ENCODE data around the gene MRPS5.

The MRPS5 gene

GRCh38 chr2:95050385-95051300, 71.0 kb downstream of the MRPS5 start:
- peak overlapping the region; percentile 81 for H3K4me3 Mint-ChIP-seq
- peaks cover 70% of the 10 kb centered on the region for H3K4me1 Mint-ChIP-seq (ENCODE audit: low read depth)
- peaks cover 79% of the 10 kb centered on the region for H3K36me3 Mint-ChIP-seq (ENCODE audit: low read depth)

GRCh38 chr2:95049961-95050360, 71.6 kb downstream of the MRPS5 start:
- H3K4me1 Mint-ChIP-seq (ENCODE audit: low read depth) = peaks cover 71% of the 10 kb centered on the region
- no peaks in the 10 kb centered on the region for H3K27me3 Mint-ChIP-seq (ENCODE audit: low read depth)
- H3K9me3 Mint-ChIP-seq = no peaks in the 10 kb centered on the region
- H3K36me3 Mint-ChIP-seq (ENCODE audit: low read depth) = peaks cover 80% of the 10 kb centered on the region
- H3K4me3 Mint-ChIP-seq = peak overlapping the region; percentile 25
- peak overlapping the region; percentile 90 for H3K27ac Mint-ChIP-seq

More at GRCh38 chr2:95050385-95051300, 71.0 kb downstream of the MRPS5 start:
- Mint-ChIP-seq H3K27me3 (ENCODE audit: low read depth) (no peaks in the 10 kb centered on the region), H3K27ac (peak overlapping the region; percentile 90), H3K9me3 (no peaks in the 10 kb centered on the region)

DNA sequence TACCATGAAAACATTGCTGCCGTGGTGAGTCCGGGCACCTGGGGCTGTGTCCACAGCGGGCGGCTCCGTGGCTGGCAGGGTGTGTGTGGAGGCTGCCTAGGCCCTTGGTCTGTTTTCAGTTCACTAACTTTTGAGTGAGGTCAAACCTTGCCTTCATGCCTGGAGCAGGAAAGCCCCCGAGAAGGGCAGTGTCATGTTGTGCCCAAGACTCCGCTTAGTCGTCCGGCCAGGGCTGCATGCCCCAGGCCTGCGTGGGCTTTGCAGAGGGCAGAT, 72.0 kb downstream of the MRPS5 start:
- peaks cover 72% of the 10 kb centered on the region for H3K4me1 Mint-ChIP-seq (ENCODE audit: low read depth)
- H3K4me3 Mint-ChIP-seq = no peak overlapping the region
- H3K9me3 Mint-ChIP-seq = no peaks in the 10 kb centered on the region
- no peaks in the 10 kb centered on the region for H3K27me3 Mint-ChIP-seq (ENCODE audit: low read depth)
- peak overlapping the region; percentile 90 for H3K27ac Mint-ChIP-seq
- H3K36me3 Mint-ChIP-seq (ENCODE audit: low read depth) = peaks cover 81% of the 10 kb centered on the region

DNA sequence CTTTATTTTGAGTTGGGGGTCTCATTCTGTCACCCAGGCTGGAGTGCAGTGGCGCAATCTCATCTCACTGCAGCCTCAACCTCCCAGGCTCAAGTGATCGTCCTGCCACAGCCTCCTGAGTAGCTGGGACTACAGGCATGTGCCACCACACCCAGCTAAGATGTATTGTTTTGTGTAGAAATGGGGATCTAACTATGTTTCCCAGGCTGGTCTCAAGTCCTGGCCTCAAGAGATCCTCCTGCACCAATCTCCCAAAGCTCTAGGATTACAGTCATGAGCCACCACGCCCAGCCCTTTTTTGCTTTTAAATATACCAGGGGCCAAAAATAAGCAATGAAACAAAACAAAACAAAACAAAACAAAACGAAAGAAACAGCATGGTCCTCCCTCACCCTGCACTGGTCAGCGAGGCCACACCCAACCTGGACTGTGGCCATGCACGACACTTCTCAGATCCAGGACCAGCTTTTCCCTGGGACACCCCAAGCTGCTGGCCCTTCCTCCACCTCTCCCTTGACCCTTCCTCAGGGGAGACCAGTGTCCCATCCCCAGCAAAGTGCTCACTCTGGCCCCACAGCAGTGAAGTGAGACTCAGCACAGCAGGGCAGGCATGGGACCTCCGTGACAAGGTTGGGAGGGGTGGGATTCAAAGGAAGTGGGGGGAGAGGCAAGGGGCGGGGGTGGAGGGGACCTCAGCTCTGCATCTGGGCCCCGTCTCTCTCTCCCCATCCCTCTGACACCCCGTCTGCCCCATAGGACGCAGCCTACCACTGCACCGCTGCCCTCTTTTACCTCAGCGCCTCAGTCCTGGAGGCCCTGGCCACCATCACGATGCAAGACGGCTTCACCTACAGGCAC, 72.6 kb downstream of the MRPS5 start:
- Mint-ChIP-seq H3K4me3 (peak overlapping the region; percentile 10), H3K36me3 (ENCODE audit: low read depth) (peaks cover 81% of the 10 kb centered on the region), H3K27ac (peak overlapping the region; percentile 74), H3K4me1 (ENCODE audit: low read depth) (peaks cover 72% of the 10 kb centered on the region), H3K9me3 (no peaks in the 10 kb centered on the region), H3K27me3 (ENCODE audit: low read depth) (no peaks in the 10 kb centered on the region)

- Mint-ChIP-seq H3K27ac (peak overlapping the region; percentile 57), H3K4me3 (no peak overlapping the region), H3K9me3 (no peaks in the 10 kb centered on the region), H3K27me3 (ENCODE audit: low read depth) (no peaks in the 10 kb centered on the region), H3K4me1 (ENCODE audit: low read depth) (peaks cover 71% of the 10 kb centered on the region), H3K36me3 (ENCODE audit: low read depth) (peaks cover 77% of the 10 kb centered on the region)
Observed at GRCh38 chr2:95047629-95048510, 73.7 kb downstream of the MRPS5 start.

DNA sequence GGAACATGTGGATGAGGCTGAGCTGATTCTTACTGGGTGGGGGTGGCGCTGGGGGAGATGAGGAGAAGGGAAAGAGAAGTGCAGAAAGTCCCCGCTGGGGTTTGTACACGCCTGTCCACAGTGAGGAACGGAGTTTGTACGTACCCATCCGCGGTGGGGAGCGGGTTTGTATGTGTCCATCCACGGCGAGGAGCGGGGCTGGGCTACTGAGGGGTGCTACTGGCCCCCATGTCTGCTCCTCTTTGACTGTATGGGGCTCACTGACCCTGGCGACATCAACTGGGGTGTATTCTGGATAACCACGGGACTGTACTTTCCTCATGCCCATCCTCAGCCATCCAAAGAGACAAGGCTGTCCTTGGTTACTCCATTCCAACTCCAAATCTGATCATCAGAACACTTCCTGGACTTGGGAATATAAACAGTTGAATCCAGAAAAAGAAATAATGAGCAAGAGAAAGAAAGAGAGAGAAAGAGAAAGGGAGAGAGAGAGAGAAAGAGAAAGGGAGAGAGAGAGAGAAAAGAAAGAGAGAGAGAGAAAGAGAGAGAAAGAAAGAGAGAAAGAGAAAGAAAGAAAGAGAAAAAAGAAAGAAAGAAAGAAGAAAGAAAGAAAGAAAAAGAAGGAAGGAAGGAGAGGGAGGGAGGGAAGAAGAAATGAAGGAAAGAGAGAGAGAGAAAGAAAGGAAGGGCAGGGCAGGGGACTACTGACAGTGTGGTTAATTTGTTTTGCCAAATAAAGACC, 75.1 kb downstream of the MRPS5 start:
- H3K4me3 Mint-ChIP-seq = peak overlapping the region; percentile 38
- H3K4me1 Mint-ChIP-seq (ENCODE audit: low read depth) = peaks cover 76% of the 10 kb centered on the region
- no peaks in the 10 kb centered on the region for H3K27me3 Mint-ChIP-seq (ENCODE audit: low read depth)
- no peaks in the 10 kb centered on the region for H3K9me3 Mint-ChIP-seq
- H3K36me3 Mint-ChIP-seq (ENCODE audit: low read depth) = peaks cover 72% of the 10 kb centered on the region
- H3K27ac Mint-ChIP-seq = peak overlapping the region; percentile 81

DNA sequence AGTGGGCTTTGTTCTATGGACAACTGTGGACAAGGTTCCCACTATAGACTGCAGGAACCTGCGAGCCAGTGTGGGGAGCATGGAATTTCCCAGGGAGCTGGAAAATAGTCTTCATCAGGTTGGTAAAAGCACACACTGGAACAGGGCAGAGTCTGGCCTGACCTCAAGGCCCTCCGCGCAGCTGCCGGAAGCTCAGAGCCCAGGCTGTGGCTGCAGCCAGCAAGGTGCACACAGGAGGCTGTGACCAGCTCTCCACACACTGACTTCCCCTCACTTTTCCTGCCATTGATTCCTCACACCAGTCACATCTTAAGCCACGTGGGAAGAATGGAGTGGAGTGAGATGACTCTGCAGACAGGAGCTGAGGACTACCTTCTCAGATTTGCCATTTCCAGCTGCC, 77.0 kb downstream of the MRPS5 start:
- Mint-ChIP-seq H3K4me3 (no peak overlapping the region), H3K27me3 (ENCODE audit: low read depth) (no peaks in the 10 kb centered on the region), H3K4me1 (ENCODE audit: low read depth) (peaks cover 65% of the 10 kb centered on the region), H3K36me3 (ENCODE audit: low read depth) (peaks cover 61% of the 10 kb centered on the region), H3K27ac (no peak overlapping the region), H3K9me3 (no peaks in the 10 kb centered on the region)

DNA sequence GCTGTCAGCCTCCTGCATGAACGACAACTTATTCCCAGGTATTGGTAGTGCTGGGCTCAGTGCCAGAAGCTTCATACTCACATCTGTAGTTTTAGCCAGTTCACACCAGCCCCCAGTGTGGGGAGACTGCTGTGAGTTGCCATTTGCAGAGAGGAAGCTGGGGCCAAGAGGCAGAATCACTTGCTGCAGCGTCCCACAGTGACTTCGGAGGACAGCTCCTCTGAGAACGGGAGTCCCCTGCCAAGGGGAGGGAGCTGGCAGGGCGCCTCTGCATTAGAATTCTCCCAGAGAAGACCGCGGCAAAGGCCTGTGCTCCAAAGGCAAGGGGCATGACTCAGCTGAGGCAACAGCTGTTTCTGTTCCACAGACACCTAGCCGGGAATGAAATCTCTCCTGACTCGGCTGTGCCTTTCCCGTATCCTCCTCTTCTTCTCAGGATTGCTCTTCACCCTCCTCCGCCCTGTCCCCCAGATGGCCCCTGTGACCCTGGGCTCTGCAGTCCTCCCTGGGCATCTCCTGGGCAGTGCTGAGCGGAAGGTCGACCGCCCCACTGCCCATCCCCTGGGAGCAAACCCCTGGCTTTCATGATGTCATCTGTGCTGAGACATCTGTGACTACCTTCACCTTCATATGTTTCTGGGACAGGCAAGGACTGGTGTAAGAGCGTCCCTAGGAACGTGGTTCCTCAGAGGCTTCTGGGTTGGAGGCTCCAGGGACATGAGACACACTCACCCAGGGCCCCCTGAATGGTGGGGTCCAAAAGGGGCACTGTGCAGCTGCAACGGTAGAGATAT, 78.1 kb downstream of the MRPS5 start:
- Mint-ChIP-seq H3K4me3 (no peak overlapping the region), H3K27ac (peak overlapping the region; percentile 42), H3K27me3 (ENCODE audit: low read depth) (no peaks in the 10 kb centered on the region), H3K9me3 (no peaks in the 10 kb centered on the region), H3K36me3 (ENCODE audit: low read depth) (peaks cover 63% of the 10 kb centered on the region), H3K4me1 (ENCODE audit: low read depth) (peaks cover 70% of the 10 kb centered on the region)

GRCh38 chr2:95042472-95043271, 78.9 kb downstream of the MRPS5 start:
- no peaks in the 10 kb centered on the region for H3K27me3 Mint-ChIP-seq (ENCODE audit: low read depth)
- peak overlapping the region; percentile 42 for H3K27ac Mint-ChIP-seq
- H3K9me3 Mint-ChIP-seq = no peaks in the 10 kb centered on the region
- peaks cover 78% of the 10 kb centered on the region for H3K4me1 Mint-ChIP-seq (ENCODE audit: low read depth)
- H3K4me3 Mint-ChIP-seq = no peak overlapping the region
- H3K36me3 Mint-ChIP-seq (ENCODE audit: low read depth) = peaks cover 71% of the 10 kb centered on the region

DNA sequence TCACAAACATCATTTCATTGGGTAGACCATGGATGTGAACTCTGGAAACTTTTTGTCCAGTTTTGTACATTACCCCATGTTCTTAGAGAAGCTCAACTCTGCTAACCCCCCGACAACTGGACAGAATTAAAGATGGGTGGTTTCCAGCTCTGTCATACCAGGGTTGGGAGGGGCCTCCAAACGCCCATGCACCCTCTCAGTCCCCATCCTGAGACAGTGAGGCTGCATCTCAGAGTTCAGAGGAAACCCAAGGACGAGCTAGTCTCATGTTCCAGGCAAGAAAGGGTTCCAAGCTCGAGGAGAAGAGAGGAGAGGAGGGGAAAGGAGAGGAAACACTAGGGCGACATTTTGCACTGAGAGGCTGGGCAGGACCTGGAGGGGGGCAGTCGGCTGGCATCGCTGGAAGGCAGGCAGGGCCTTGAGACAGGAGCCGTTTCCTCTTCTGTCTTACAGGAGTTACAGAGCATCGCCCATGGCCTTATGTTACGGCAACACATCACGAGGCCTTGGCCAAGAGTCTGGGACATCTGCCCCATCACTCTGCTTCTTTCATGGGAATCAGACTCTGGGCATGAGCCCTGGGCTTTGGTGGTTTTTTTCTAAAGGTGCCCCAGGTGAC, 79.7 kb downstream of the MRPS5 start:
- peaks cover 76% of the 10 kb centered on the region for H3K36me3 Mint-ChIP-seq (ENCODE audit: low read depth)
- peak overlapping the region; percentile 19 for H3K4me3 Mint-ChIP-seq
- peaks cover 79% of the 10 kb centered on the region for H3K4me1 Mint-ChIP-seq (ENCODE audit: low read depth)
- H3K27me3 Mint-ChIP-seq (ENCODE audit: low read depth) = no peaks in the 10 kb centered on the region
- peak overlapping the region; percentile 70 for H3K27ac Mint-ChIP-seq
- no peaks in the 10 kb centered on the region for H3K9me3 Mint-ChIP-seq

DNA sequence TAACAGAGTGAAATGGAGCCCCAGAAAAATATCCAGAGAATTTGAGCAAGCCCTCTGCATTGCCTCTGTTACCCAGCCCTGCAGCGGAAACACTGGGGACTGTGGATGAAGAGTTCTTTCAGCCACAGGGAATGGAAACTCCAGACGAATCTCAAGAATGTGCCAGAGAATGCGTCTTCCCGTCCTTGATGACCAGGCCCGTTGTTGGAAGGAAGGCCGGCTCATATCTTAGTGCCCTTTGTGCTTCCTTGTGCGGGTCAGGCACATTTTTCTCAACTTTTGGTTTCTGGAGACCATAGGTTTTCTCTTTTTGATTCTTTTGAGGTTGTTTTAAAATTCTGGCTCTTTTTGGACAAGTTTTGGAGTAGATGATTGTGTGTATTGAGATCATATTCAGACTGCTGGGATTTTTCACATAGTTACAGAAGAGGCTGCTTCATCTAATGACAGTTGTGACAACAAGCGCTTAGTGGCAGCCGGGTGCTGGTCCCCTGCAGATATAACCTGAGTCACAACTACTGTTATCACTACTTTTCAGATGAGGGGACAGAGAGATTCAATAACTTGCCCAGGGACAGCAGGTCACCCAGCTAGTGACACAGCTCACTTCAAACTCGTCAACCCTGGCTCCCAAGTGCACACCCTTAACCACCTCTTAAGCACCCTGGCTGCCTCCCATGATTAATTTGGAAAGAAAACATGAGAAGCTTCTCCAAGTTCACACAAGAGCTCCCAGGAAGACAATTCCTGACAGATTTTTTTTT, 80.4 kb downstream of the MRPS5 start:
- H3K4me3 Mint-ChIP-seq = no peak overlapping the region
- peaks cover 75% of the 10 kb centered on the region for H3K36me3 Mint-ChIP-seq (ENCODE audit: low read depth)
- no peaks in the 10 kb centered on the region for H3K9me3 Mint-ChIP-seq
- H3K27ac Mint-ChIP-seq = peak overlapping the region; percentile 70
- peaks cover 79% of the 10 kb centered on the region for H3K4me1 Mint-ChIP-seq (ENCODE audit: low read depth)
- H3K27me3 Mint-ChIP-seq (ENCODE audit: low read depth) = no peaks in the 10 kb centered on the region

GRCh38 chr2:95040426-95040825, 81.2 kb downstream of the MRPS5 start:
- Mint-ChIP-seq H3K4me3 (no peak overlapping the region), H3K4me1 (ENCODE audit: low read depth) (peaks cover 73% of the 10 kb centered on the region), H3K36me3 (ENCODE audit: low read depth) (peaks cover 67% of the 10 kb centered on the region), H3K27ac (peak overlapping the region; percentile 50), H3K9me3 (no peaks in the 10 kb centered on the region), H3K27me3 (ENCODE audit: low read depth) (no peaks in the 10 kb centered on the region)
